SJSA1 (cell line): Measurements from ENCODE around the gene MAD1L1. TPM values are rescaled to one million over a fixed set of nuclear protein-coding genes. Genes with fewer than 3 reads are reported as not detected.

Source experiments
- DNase-seq, 2 experiments: peaks; one replicate each; pipeline ENCODE4 v3.0.0-alpha.2; 2015 to 2020; ENCODE audit warnings: low spot score in 2 of 2, low read depth in 1 of 2
- H3K27ac ChIP-seq: fragments of 250-450 bp; sonication (Bioruptor Pico); 2 replicates; pipeline ENCODE4 v1.5.1; 2020; ENCODE audit warnings: mild to moderate bottlenecking, moderate library complexity
- H3K27me3 ChIP-seq: fragments of 250-450 bp; sonication (Bioruptor Pico); replicated peaks from 2 replicates; pipeline ENCODE4 v1.5.1; 2020; ENCODE audit warnings: mild to moderate bottlenecking, moderate library complexity
- H3K36me3 ChIP-seq: fragments of 250-450 bp; sonication (Bioruptor Pico); 2 replicates; pipeline ENCODE4 v1.5.1; 2020; ENCODE audit warnings: mild to moderate bottlenecking
- H3K4me1 ChIP-seq: fragments of 250-450 bp; sonication (Bioruptor Pico); replicated peaks from 2 replicates; pipeline ENCODE4 v1.6.1; 2021; ENCODE audit warnings: mild to moderate bottlenecking
- H3K4me3 ChIP-seq: fragments of 250-450 bp; sonication (Bioruptor Pico); 2 replicates; pipeline ENCODE4 v1.5.1; 2020; ENCODE audit warnings: mild to moderate bottlenecking
- H3K9me3 ChIP-seq: fragments of 250-450 bp; sonication (Bioruptor Pico); replicated peaks from 2 replicates; pipeline ENCODE4 v1.5.1; 2020; ENCODE audit warnings: mild to moderate bottlenecking
- total RNA-seq: library from RNA; depleted of rRNA; stranded (reverse); fragments of >200 nt; shearing (Covaris generic); gene quantifications from 2 replicates; pipeline ENCODE4 v1.2.3, GENCODE V29; 2014

The MAD1L1 gene
- total RNA-seq, 1 experiment from 2014 or later, result 44.0 TPM

DNA sequence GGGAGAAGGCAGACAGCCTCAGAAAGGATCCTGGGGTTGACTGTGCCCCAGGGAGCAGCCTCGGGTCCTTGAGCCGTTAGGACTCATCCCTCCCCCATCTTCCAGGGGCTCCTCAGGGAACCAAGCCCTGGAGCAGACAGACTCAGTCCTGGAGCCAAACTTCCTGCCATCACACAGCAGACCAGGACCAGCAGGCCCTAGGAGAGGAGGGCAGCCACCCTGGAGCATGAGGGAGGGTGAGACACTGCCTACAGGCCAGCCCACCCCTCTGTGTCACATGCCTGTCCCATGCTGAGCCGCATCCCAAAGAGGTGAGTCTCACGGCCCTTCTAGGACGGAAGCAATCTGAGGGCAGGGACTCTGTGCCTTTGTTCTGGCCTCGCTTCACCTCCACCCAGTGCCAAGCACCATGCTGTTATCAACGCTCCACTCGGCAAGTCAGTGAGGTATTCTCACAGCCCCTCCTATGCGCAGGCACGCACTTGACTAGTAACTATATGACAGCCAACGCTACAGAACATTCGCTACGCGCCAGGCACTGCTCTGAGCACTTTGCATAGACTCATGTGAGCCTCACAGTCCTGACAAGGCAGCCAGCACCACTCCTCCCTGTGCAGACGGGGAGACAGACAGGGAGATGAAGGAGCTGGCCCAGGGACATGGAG is 19.1 kb downstream of the MAD1L1 start:
- Histone ChIP-seq H3K36me3 (peaks cover 83% of the 10 kb centered on the region), H3K9me3 (0 out of 2 replicates have a peak, but pooled peaks cover 2% of the 10 kb centered on the region), H3K27me3 (no peaks in the 10 kb centered on the region), H3K27ac (no peak overlapping the region), H3K4me3 (no peak overlapping the region), H3K4me1 (no peaks in the 10 kb centered on the region)
- DNase-seq, result no peak

DNA sequence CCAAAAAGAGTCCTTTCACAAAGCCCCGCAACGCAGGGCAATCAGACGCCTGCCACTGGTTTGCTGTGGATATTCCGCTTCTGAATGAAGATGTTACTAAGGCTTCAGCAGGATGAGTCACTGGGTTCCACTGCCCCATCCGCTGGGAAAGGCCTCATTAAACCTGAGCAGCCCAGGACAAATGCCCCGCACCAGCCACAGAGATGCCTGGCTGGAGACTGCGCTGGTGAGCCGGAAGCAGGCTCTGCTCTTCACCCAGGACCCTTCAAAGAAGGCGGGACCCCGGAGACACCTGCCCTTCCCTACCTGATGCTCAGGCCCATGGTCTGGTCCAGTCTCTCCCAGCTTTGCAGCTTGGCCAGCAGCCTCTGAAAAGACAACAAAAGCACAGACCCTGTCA is 19.8 kb downstream of the MAD1L1 start:
- no peak for DNase-seq
- Histone ChIP-seq H3K36me3 (peaks cover 88% of the 10 kb centered on the region), H3K27me3 (no peaks in the 10 kb centered on the region)

GRCh38 chr7:2211926-2212325 is 20.8 kb downstream of the MAD1L1 start:
- peaks cover 85% of the 10 kb centered on the region for H3K36me3 ChIP-seq

More for the DNA sequence above, 19.8 kb downstream of the MAD1L1 start:
- Histone ChIP-seq H3K4me1 (no peaks in the 10 kb centered on the region), H3K9me3 (0 out of 2 replicates have a peak, but pooled peaks cover 2% of the 10 kb centered on the region), H3K4me3 (no peak overlapping the region), H3K27ac (no peak overlapping the region)

GRCh38 chr7:2211259-2211880 is 21.4 kb downstream of the MAD1L1 start:
- Histone ChIP-seq H3K36me3 (peaks cover 86% of the 10 kb centered on the region), H3K4me1 (no peaks in the 10 kb centered on the region), H3K27me3 (no peaks in the 10 kb centered on the region), H3K27ac (no peak overlapping the region), H3K9me3 (0 out of 2 replicates have a peak, but pooled peaks cover 2% of the 10 kb centered on the region), H3K4me3 (no peak overlapping the region)
- DNase-seq, result no peak

More at GRCh38 chr7:2211926-2212325, 20.8 kb downstream of the MAD1L1 start:
- Histone ChIP-seq H3K4me1 (no peaks in the 10 kb centered on the region), H3K27ac (no peak overlapping the region), H3K9me3 (0 out of 2 replicates have a peak, but pooled peaks cover 2% of the 10 kb centered on the region), H3K27me3 (no peaks in the 10 kb centered on the region), H3K4me3 (no peak overlapping the region)
- DNase-seq, result no peak

DNA sequence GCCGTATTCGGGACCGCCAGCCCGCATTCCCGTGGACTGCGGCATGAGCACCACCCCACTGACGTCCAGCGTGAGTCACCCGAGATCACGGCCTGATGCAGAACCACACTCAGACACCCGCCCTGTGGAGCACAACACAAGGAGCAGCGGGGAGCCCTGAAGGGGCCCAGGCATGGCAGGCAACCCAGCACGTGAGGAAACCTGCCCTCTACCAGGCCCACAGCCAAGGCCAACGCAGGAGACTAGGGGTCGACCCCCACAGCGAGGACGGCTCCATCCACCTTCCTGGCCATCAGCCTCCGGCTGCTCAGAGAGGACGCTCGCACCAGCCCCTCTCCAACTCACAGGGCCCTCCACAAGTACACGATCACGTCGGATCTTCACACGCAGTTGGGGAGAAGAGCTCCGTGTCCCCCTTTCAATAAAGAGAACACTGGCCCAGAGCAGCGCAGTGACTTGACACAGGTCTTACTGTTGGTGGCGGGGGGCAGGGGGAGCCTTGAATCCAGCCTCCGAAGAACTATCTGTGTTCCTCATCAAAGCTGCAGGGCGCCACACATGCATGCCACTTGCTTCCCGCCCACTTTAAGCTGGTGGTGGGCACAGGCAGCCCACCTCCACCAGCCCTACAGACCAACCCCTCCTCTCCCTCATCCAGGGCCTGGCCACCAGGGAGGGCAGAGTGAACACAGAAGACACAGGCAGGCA is 22.0 kb downstream of the MAD1L1 start:
- no peak overlapping the region for H3K4me3 ChIP-seq
- H3K4me1 ChIP-seq, result no peaks in the 10 kb centered on the region
- 0 out of 2 replicates have a peak, but pooled peaks cover 2% of the 10 kb centered on the region for H3K9me3 ChIP-seq
- H3K27ac ChIP-seq, result no peak overlapping the region
- H3K27me3 ChIP-seq, result no peaks in the 10 kb centered on the region
- H3K36me3 ChIP-seq, result peaks cover 81% of the 10 kb centered on the region
- DNase-seq, result no peak

GRCh38 chr7:2209961-2210323 is 22.8 kb downstream of the MAD1L1 start:
- DNase-seq, result no peak
- Histone ChIP-seq H3K4me3 (no peak overlapping the region), H3K27me3 (no peaks in the 10 kb centered on the region), H3K4me1 (no peaks in the 10 kb centered on the region), H3K9me3 (0 out of 2 replicates have a peak, but pooled peaks cover 2% of the 10 kb centered on the region), H3K27ac (no peak overlapping the region), H3K36me3 (peaks cover 80% of the 10 kb centered on the region)

- peaks cover 74% of the 10 kb centered on the region for H3K36me3 ChIP-seq
- H3K4me1 ChIP-seq, result no peaks in the 10 kb centered on the region
- H3K4me3 ChIP-seq, result no peak overlapping the region
- H3K27me3 ChIP-seq, result no peaks in the 10 kb centered on the region
- peak; percentile 29 to 74 for DNase-seq
- H3K9me3 ChIP-seq, result 0 out of 2 replicates have a peak, but pooled peaks cover 2% of the 10 kb centered on the region
- no peak overlapping the region for H3K27ac ChIP-seq
These were observed 23.4 kb downstream of the MAD1L1 start for GRCh38 chr7:2209146-2209960.

DNA sequence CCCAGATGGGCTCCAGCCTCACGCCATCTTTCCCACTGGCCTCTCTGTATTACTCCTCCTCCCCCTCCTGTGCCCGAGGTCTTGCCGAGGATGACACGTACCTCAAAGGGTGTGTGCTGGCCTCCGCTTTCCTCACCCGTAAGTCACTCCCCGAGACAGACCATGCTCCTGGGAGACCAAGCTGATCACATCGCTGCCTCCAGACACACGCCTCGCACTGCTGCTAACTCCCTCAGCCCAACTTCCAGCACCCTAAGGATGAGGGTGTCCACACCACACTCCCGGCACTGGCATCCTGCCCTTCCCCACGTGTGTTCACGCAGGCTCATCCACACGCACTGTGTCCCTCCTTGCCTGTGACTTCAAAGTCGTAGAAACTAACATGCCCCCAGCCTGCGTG is 24.0 kb downstream of the MAD1L1 start:
- Histone ChIP-seq H3K4me3 (no peak overlapping the region), H3K4me1 (no peaks in the 10 kb centered on the region), H3K27me3 (no peaks in the 10 kb centered on the region), H3K9me3 (0 out of 2 replicates have a peak, but pooled peaks cover 2% of the 10 kb centered on the region), H3K27ac (no peak overlapping the region), H3K36me3 (peaks cover 68% of the 10 kb centered on the region)
- no peak for DNase-seq

DNA sequence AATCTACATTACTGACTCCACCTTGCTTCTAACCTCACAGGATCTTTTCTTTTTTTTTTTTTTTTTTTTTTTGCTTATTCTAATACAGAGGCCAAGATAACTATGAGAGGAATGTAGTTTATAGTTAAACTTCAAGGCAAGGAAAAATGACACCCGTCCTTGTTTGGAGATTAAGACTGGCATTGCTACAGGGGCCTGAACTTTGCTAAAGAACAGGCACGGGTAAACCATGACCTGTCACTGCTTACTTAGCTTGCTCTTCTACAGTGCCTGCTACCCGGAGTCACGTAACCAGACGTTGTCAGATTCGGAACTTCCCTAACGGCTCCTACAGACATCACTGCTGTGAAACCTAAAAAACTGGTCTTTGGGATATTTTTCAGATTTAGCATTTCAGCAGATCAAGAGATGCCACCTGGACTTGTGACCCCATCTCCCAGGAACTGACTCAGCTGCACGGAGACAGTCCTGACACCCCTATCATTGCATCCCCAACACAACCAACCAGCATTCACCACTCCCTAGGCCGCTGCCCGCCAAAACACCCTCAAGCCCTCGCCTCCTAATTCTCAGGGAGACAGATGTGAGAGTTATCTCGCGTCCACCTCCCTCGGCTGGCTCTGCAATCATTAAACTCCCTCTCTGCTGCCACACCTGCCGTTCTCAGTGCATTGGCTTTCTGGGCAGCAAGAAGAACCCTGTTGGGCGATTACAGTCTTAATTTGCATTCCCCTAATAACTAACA is 27.5 kb downstream of the MAD1L1 start:
- no peaks in the 10 kb centered on the region for H3K27me3 ChIP-seq
- no peak for DNase-seq
- H3K9me3 ChIP-seq, result no peaks in the 10 kb centered on the region

DNA sequence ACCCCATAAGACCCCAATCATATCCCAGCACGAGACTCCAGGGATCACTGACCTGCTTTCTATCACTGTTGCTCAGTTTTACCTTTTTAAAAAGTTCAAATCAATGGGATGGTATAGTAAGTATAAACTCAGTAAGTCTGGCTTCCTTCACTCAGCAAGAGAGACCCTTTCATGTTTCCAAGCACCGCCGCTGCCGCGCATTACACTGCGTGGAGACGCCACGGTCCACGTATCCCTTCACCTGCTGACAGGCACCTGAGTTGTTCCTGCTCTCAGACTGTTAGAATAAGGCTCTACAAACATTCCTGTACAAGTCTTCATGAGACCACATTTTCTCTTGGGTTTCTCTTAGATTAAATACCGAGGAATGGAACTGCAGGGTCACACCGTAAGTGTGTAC is 28.3 kb downstream of the MAD1L1 start:
- no peaks in the 10 kb centered on the region for H3K4me1 ChIP-seq
- no peak overlapping the region for H3K4me3 ChIP-seq
- H3K9me3 ChIP-seq, result no peaks in the 10 kb centered on the region
- no peaks in the 10 kb centered on the region for H3K27me3 ChIP-seq
- DNase-seq, result no peak
- H3K36me3 ChIP-seq, result peaks cover 41% of the 10 kb centered on the region
- H3K27ac ChIP-seq, result no peak overlapping the region

More for the DNA sequence above, 27.5 kb downstream of the MAD1L1 start:
- Histone ChIP-seq H3K27ac (no peak overlapping the region), H3K4me1 (no peaks in the 10 kb centered on the region), H3K36me3 (peaks cover 41% of the 10 kb centered on the region), H3K4me3 (no peak overlapping the region)

DNA sequence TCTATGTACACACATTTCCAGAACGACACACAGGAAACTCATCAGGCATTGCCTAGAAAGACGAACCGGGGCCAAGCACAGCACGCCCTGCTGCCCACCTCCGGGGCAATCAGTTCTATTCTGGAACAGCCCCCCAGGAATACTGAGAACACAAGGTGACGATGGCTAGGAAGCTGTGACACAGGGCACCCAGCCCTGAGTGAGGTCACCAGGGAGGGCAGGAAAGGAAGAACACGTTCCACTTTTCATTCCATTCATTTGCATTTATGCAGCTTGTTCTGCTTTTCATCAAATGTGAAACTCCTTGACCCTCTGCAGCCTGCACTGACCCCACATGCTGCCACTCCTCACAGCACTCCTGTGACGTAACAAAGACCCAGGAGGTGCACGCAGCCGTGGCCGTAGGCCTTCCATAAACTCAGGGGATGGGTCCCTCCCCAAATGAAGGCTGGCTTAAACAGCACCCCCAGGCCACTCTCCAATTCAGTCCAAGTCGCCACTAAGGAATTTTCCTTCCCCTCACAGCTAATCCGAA is 28.9 kb downstream of the MAD1L1 start:
- H3K9me3 ChIP-seq, result no peaks in the 10 kb centered on the region
- peak in 1 of 2 experiments; percentile 26 for DNase-seq
- H3K36me3 ChIP-seq, result peaks cover 40% of the 10 kb centered on the region
- no peaks in the 10 kb centered on the region for H3K4me1 ChIP-seq
- H3K27me3 ChIP-seq, result no peaks in the 10 kb centered on the region
- no peak overlapping the region for H3K27ac ChIP-seq
- H3K4me3 ChIP-seq, result no peak overlapping the region

GRCh38 chr7:2202901-2203765 is 29.6 kb downstream of the MAD1L1 start:
- no peaks in the 10 kb centered on the region for H3K27me3 ChIP-seq
- no peak overlapping the region for H3K4me3 ChIP-seq
- no peaks in the 10 kb centered on the region for H3K9me3 ChIP-seq
- H3K36me3 ChIP-seq, result peaks cover 40% of the 10 kb centered on the region
- H3K4me1 ChIP-seq, result no peaks in the 10 kb centered on the region
- H3K27ac ChIP-seq, result no peak overlapping the region
- peak in 1 of 2 experiments; percentile 28 for DNase-seq
